IMR-90 (cell line): ENCODE results near the gene FLT3LG. TPM values are rescaled to one million over a fixed set of nuclear protein-coding genes. Genes with fewer than 3 reads are reported as not detected.

Experiments used
- ATAC-seq: fragments of 200-7000 bp; cut with Tn5 transposase; 2 replicates; pipeline ENCODE4 v1.9.1; 2020; ENCODE audit warnings: low read depth, mild to moderate bottlenecking, moderate library complexity
- BruUV-seq: library from RNA; stranded (reverse); fragments of 400-500 nt; replicated peaks from 2 replicates; lab custom pipeline; 2021; lab: Mats Ljungman, UMichigan
- CTCF ChIA-PET: fragments of 300-600 bp; formaldehyde crosslinking; extraction: SDS; loops from one replicate; lab custom pipeline; 2021; ENCODE audit warnings: antibody characterized with exemption; lab: Yijun Ruan, JAX
- POLR2A ChIA-PET: fragments of 300-600 bp; sonication (Branson Sonifier 250); formaldehyde crosslinking; loops from one replicate; lab custom pipeline; 2022; ENCODE audit warnings: antibody characterized with exemption; ENCODE audit not compliant: unreplicated experiment; lab: Charles Lee
- DNase-seq: peaks from one replicate; pipeline ENCODE4 v3.0.0; 2013
- H2AFZ ChIP-seq: replicated peaks from 2 replicates; pipeline ENCODE3; 2013; ENCODE audit warnings: low read length, mild to moderate bottlenecking; ENCODE audit not compliant: poor library complexity
- H2AK5ac ChIP-seq: 2 replicates; pipeline ENCODE4 v1.6.1; 2013; ENCODE audit warnings: low read depth, low read length, inconsistent platforms
- H2AK9ac ChIP-seq: replicated peaks from 2 replicates; pipeline ENCODE3; 2013; ENCODE audit warnings: mild to moderate bottlenecking, low read depth, low read length, moderate library complexity; ENCODE audit not compliant: poor library complexity
- H2BK120ac ChIP-seq: 2 replicates; pipeline ENCODE4 v1.6.1; 2013; ENCODE audit warnings: low read depth, low read length, inconsistent platforms
- H2BK15ac ChIP-seq: 3 replicates; pipeline ENCODE4 v1.6.1; 2013; ENCODE audit warnings: low read depth, low read length, inconsistent platforms
- H2BK20ac ChIP-seq: 2 replicates; pipeline ENCODE4 v1.6.1; 2013; ENCODE audit warnings: low read depth, mild to moderate bottlenecking, inconsistent platforms, low read length, moderate library complexity
- H2BK5ac ChIP-seq: 2 replicates; pipeline ENCODE4 v1.6.1; 2013; ENCODE audit warnings: mild to moderate bottlenecking, low read depth, low read length, inconsistent platforms; ENCODE audit not compliant: poor library complexity, severe bottlenecking
- H3K14ac ChIP-seq: replicated peaks from 2 replicates; pipeline ENCODE4 v1.6.1; 2013; ENCODE audit warnings: low read depth, low read length, inconsistent platforms
- H3K18ac ChIP-seq: 2 replicates; pipeline ENCODE4 v1.6.1; 2013; ENCODE audit warnings: low read depth, low read length, control low read depth
- H3K23ac ChIP-seq: 2 replicates; pipeline ENCODE4 v1.6.1; 2013; ENCODE audit warnings: low read depth, low read length, inconsistent platforms
- H3K27ac ChIP-seq: 2 replicates; pipeline ENCODE4 v1.5.1; 2013; ENCODE audit warnings: mild to moderate bottlenecking, control low read depth, low read length; ENCODE audit not compliant: insufficient read depth
- H3K27me3 ChIP-seq: 2 replicates; pipeline ENCODE4 v1.6.1; 2013; ENCODE audit warnings: low read length; ENCODE audit not compliant: control insufficient read depth, insufficient read depth
- H3K36me3 ChIP-seq: 2 replicates; pipeline ENCODE4 v1.6.1; 2013; ENCODE audit warnings: low read length, mixed read lengths; ENCODE audit not compliant: control insufficient read depth, insufficient read depth
- H3K4ac ChIP-seq: 2 replicates; pipeline ENCODE4 v1.6.1; 2013; ENCODE audit warnings: low read depth, low read length, inconsistent platforms
- H3K4me1 ChIP-seq: 2 replicates; pipeline ENCODE4 v1.6.1; 2013; ENCODE audit warnings: low read length, mixed read lengths; ENCODE audit not compliant: control insufficient read depth, insufficient read depth
- H3K4me2 ChIP-seq: 2 replicates; pipeline ENCODE4 v1.6.1; 2013; ENCODE audit warnings: low read depth, mild to moderate bottlenecking, control low read depth, low read length, moderate library complexity
- H3K4me3 ChIP-seq: 2 replicates; pipeline ENCODE4 v1.5.1; 2013; ENCODE audit warnings: low read depth, mild to moderate bottlenecking, control low read depth, low read length, moderate library complexity; ENCODE audit not compliant: insufficient read depth
- H3K56ac ChIP-seq: 2 replicates; pipeline ENCODE4 v1.6.1; 2013; ENCODE audit warnings: low read length, inconsistent platforms; ENCODE audit not compliant: insufficient read depth; ENCODE audit errors: extremely low read depth
- H3K79me1 ChIP-seq, 2 experiments: 2 replicates each; pipeline ENCODE4 v1.6.1; 2013; ENCODE audit warnings: low read length in 2 of 2, inconsistent platforms in 1 of 2, low read depth in 1 of 2
- H3K9ac ChIP-seq: 2 replicates; pipeline ENCODE4 v1.6.1; 2013; ENCODE audit warnings: low read depth, low read length, control low read depth
- H3K9me1 ChIP-seq: 2 replicates; pipeline ENCODE4 v1.6.1; 2013; ENCODE audit warnings: low read length, inconsistent platforms; ENCODE audit not compliant: insufficient read depth
- H3K9me3 ChIP-seq: 2 replicates; pipeline ENCODE4 v1.6.1; 2013; ENCODE audit warnings: low read length; ENCODE audit not compliant: control insufficient read depth, insufficient read depth
- H4K20me1 ChIP-seq: 2 replicates; pipeline ENCODE4 v1.6.1; 2013; ENCODE audit warnings: low read length, inconsistent platforms; ENCODE audit not compliant: insufficient read depth
- H4K5ac ChIP-seq: 2 replicates; pipeline ENCODE4 v1.6.1; 2013; ENCODE audit warnings: mild to moderate bottlenecking, low read depth, low read length, control low read depth
- H4K8ac ChIP-seq, 2 experiments: 2 replicates each; pipeline ENCODE4 v1.6.1; 2013; ENCODE audit warnings: low read depth in 2 of 2, low read length in 2 of 2, control low read depth in 1 of 2, inconsistent platforms in 1 of 2
- H4K91ac ChIP-seq: 2 replicates; pipeline ENCODE4 v1.6.1; 2013; ENCODE audit warnings: low read depth, low read length, inconsistent platforms; ENCODE audit not compliant: insufficient read depth
- CEBPB ChIP-seq: IDR thresholded peaks from 2 replicates; pipeline ENCODE4 v1.6.1; 2012; ENCODE audit warnings: low read depth, low read length, improper control_type of control experiment
- CHD1 ChIP-seq: IDR thresholded peaks from 2 replicates; pipeline ENCODE4 v1.6.1; 2012; ENCODE audit warnings: low read depth, low read length, improper control_type of control experiment
- MAFK ChIP-seq: IDR thresholded peaks from 2 replicates; pipeline ENCODE4 v1.6.1; 2012; ENCODE audit warnings: low read depth, low read length, improper control_type of control experiment
- MXI1 ChIP-seq: IDR thresholded peaks from 2 replicates; pipeline ENCODE4 v1.6.1; 2012; ENCODE audit warnings: low read depth, mild to moderate bottlenecking, low read length, moderate library complexity, borderline replicate concordance
- POLR2A ChIP-seq: IDR thresholded peaks from 2 replicates; pipeline ENCODE4 v1.6.1; 2012; ENCODE audit warnings: mild to moderate bottlenecking, low read depth, low read length
- RCOR1 ChIP-seq: IDR thresholded peaks from 2 replicates; pipeline ENCODE4 v1.6.1; 2012; ENCODE audit warnings: mild to moderate bottlenecking, low read length, improper control_type of control experiment; ENCODE audit not compliant: insufficient replicate concordance
- RFX5 ChIP-seq: IDR thresholded peaks from 2 replicates; pipeline ENCODE4 v1.8.0; 2012; ENCODE audit warnings: low read depth, mild to moderate bottlenecking, low read length, moderate library complexity
- SMC3 ChIP-seq: fragments of 150-350 bp; IDR thresholded peaks from 2 replicates; pipeline ENCODE4 v1.6.1; 2016; ENCODE audit warnings: low read depth, mild to moderate bottlenecking, antibody characterized with exemption, low read length, moderate library complexity
- USF2 ChIP-seq: fragments of 150-350 bp; IDR thresholded peaks from 2 replicates; pipeline ENCODE4 v1.6.1; 2017; ENCODE audit warnings: mild to moderate bottlenecking, antibody characterized with exemption, low read length, low read depth
- WGBS, 2 experiments: methylation state at CpG; one replicate each; pipeline versions ENCODE4 v1.1.5 to v1.1.7; 2013; ENCODE audit warnings: missing lambda C conversion rate in 2 of 2; ENCODE audit not compliant: insufficient read length in 1 of 2; ENCODE audit errors: extremely low coverage in 2 of 2; 5-methylcytosine and 5-hydroxymethylcytosine counted together
- dilution Hi-C: fragments of 300-500 bp; cut with HindIII; formaldehyde crosslinking; loops from one replicate; pipeline ENCODE4 v1.14.3; 2018; ENCODE audit warnings: low sequenced_read_pairs; ENCODE audit not compliant: unreplicated experiment
- in situ Hi-C: fragments of 300-500 bp; cut with MboI; formaldehyde crosslinking; loops from 3 replicates; pipeline ENCODE4 v1.14.3; 2019; ENCODE audit warnings: low sequenced_read_pairs, inconsistent platforms, mixed read lengths
- intact Hi-C: fragments of 100-400 bp; cut with micrococcal nuclease; formaldehyde crosslinking; loops from 2 replicates; pipeline ENCODE4 v1.10.0; 2022
- polyA plus RNA-seq, 3 experiments: library from polyadenylated mRNA; depleted of rRNA; stranded (reverse); fragments of >200 nt; gene quantifications; 2 replicates each; pipeline ENCODE4 v1.2.3, GENCODE V29; 2012; ENCODE audit warnings: low replicate concordance in 1 of 3
- total RNA-seq: library from RNA; depleted of rRNA; stranded (reverse); fragments of >200 nt; gene quantifications from 2 replicates; pipeline ENCODE4 v1.2.3, GENCODE V29; 2012

Gene FLT3LG
- total and polyA plus RNA-seq, 2 of the 4 experiments (the other 2 are of a cell fraction), result 0.90 to 8.3 TPM

GRCh38 chr19:49490287-49491029 lies 16.4 kb downstream of the FLT3LG start:
- DNase-seq (no peak), ATAC-seq (no peak)
- Histone ChIP-seq H2AK9ac (peak overlapping the region; percentile 69), H2BK20ac (no peak overlapping the region), H2BK120ac (no peak overlapping the region), H4K8ac (peak overlapping the region in 1 of 2 experiments; percentile 31; a peak in 1 of 4 replicates), H2BK15ac (no peak overlapping the region), H4K91ac (no peak overlapping the region), H3K4me3 (no peak overlapping the region), H2AFZ (no peak overlapping the region), H3K27me3 (no peaks in the 10 kb centered on the region), H3K23ac (peak overlapping the region; percentile 77; the same call in 1 of the 2 replicates), H3K27ac (peak overlapping the region; percentile 17; the same call in 1 of the 2 replicates), H3K36me3 (peaks cover 47% of the 10 kb centered on the region), H2BK5ac (no peak overlapping the region), H3K9me1 (peaks cover 5% of the 10 kb centered on the region), H3K56ac (no peak overlapping the region), H3K4ac (no peak overlapping the region), H3K14ac (no peak overlapping the region), H3K4me1 (peaks cover 7% of the 10 kb centered on the region), H3K4me2 (no peak overlapping the region), H3K9me3 (no peaks in the 10 kb centered on the region), H4K20me1 (peaks cover 56% of the 10 kb centered on the region), H4K5ac (no peak overlapping the region), H3K9ac (0 out of 2 replicates have a peak overlapping the region, but pooled peaks have one; percentile 24), H3K79me1 (peaks cover 11 to 39% of the 10 kb centered on the region in 2 experiments), H3K18ac (no peak overlapping the region), H2AK5ac (no peak overlapping the region)
- dilution Hi-C loops, result no loop called here
- BruUV-seq, result no TSS peak
- no peak for TF ChIP-seq MXI1
- TF ChIP-seq MAFK, result no peak
- TF ChIP-seq CEBPB, result no peak
- TF ChIP-seq RFX5, result no peak
- TF ChIP-seq SMC3, result no peak
- TF ChIP-seq CHD1, result no peak
- TF ChIP-seq RCOR1, result no peak
- TF ChIP-seq POLR2A, result no peak
- TF ChIP-seq USF2, result no peak
- ChIA-PET CTCF (no interaction called here), POLR2A (no interaction called here)
- in situ Hi-C loops, result loop anchor here (10.0 kb wide), 1 partner anchor 174 kb away; the partner anchor contains the start of genes BCL2L12 and IRF3
- intact Hi-C loops, result no loop called here
- WGBS, 2 experiments, result 96% methylated on average over 11 of the region's 27 CpGs; no CpG with 5 or more reads in 1 of the 2 experiments
